HG03460 (cell line): ENCODE data around the gene KIFC1.
"Not testable (repeated sequence)": the region's sequence is repeated elsewhere in the genome, so short reads cannot be mapped to it uniquely, and the experiment has no call there.

Experiments used
- ATAC-seq: cut with Tn5 transposase; IDR thresholded peaks from one replicate; pipeline ENCODE4 v1.9.1; 2021; ENCODE audit not compliant: unreplicated experiment

The KIFC1 gene

DNA sequence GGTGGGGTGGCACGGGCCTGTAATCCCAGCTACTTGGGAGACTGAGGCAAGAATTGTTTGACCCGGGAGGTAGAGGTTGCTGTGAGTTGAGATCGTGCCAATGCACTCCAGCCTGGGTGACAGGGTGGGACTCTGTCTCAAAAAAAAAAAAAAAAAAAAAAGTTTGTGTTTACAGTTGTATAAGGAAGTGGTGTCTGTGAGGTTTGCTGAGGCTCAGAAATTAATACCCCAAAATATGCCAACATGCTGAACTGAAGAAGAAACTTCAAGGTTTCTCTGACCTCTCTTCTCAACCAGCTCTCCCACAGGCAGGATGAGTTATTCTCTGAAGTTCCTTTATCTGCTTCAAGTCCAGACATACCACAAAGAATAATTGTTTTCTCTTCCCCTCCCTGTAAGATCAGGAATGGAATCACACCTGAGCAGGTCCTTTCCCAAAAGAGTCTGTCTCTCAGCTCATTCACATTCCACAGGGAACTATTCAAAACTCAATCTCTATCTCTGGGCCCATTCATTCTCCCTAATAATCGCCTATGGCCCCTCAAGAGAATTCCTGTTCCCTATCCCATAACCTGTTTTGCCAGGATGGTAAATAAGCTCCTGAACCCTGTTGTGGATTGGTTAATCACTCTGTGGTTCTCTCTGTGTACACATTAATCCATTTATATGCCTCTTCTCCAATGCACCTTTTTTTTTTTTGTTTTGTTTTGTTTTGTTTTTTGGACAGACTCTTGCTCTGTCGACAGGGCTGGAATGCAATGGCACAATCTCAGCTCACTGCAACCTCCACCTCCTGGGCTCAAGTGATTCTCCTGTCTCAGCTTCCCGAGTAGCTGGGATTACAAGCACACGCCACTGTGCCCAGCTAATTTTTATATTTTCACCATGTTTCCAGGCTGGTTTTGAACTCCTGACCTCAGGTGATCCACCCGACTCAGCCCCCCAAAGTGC is 17.4 kb upstream of the KIFC1 start:
- no peak for ATAC-seq

DNA sequence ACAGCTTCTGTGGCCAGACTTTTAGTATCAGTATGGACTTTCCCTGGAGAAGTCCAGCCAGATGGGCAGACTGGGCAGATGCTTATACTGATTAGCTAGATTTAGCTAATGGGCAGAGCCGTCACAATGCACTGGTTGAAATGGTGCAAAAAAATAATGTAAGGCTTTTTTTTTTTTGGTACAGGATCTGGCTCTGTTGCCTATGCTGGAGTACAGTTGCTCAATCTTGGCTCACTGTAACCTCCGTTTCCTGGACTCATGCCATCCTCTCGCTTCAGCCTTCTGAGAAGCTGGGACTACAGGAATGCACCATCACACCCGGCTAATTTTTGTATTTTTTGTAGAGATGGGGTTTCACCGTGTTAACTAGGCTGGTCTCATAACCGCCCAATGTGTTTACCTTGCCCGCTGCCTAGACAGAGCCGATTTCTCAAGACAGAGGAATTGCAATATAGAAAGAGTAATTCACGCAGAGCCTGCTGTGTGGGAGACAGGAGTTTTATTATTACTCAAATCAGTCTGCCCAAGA is 16.4 kb upstream of the KIFC1 start:
- no peak for ATAC-seq

DNA sequence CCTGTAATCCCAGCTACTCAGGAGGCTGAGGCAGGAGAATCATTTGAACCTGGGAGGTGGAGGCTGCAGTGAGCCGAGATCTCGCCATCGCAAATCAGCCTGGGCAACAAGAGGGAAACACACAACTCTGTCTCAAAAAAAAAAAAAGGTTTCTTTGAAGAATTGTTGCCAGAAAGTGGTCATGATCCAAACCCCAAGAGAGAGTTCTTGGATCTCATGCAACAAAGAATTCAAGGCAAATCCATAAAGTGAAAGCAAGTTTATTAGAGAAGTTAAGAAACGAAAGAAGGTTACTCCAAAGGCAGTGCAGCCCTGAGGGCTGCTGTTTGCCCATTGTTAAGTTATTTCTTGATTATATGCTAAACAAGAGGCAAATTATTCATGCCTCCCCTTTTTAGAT is 14.5 kb upstream of the KIFC1 start:
- no peak for ATAC-seq

DNA sequence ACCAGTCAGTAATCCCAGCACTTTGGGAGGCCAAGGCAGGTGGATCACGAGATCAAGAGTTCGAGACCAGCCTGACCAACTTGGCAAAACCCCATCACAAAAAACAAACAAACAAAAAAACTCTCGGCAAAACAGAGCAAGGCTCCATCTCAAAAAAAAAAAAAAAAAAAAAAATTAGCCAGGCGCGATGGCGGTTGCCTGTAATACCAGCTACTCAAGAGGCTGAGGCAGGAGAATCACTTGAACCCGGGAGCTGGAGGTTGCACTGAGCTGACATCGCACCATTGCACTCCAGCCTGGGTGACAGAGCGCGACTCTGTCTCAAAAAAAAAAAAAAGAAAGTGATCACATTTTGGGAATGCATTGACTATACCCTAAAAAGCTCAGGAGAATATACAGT is 12.4 kb upstream of the KIFC1 start:
- ATAC-seq: not testable (repeated sequence)

DNA sequence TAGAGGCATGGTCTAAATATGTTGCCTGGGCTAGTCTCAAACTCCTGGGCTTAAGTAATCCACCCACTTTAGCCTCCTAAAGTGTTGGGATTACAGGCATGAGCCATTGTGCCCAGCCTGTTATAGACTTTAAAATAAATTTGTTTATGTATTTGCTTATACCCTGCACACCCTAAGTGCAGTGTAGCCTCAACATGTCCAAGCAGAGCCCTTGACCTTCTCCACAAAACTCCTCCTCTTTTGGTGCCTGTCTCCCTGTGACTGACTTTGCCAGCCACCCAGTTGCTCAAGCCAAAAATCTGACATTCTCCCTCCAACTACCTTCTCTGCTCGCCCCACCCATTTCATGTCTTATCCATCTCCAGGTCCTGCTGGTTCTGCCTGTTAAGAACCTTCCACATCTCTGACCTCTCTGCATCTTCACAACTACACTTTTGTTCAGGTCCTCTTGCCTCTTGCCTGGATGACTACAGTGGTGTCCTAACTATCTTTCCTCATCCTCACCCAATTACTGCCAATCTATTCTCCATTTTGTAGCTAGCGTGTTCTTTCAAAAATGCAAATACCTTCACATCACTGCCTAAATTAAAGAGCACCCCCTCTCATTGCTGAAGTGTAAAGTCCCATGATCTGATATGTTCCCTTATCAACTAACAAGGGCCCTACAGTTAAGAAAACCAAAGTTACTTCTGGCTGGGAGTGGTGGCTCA is 11.2 kb upstream of the KIFC1 start:
- ATAC-seq: no peak

DNA sequence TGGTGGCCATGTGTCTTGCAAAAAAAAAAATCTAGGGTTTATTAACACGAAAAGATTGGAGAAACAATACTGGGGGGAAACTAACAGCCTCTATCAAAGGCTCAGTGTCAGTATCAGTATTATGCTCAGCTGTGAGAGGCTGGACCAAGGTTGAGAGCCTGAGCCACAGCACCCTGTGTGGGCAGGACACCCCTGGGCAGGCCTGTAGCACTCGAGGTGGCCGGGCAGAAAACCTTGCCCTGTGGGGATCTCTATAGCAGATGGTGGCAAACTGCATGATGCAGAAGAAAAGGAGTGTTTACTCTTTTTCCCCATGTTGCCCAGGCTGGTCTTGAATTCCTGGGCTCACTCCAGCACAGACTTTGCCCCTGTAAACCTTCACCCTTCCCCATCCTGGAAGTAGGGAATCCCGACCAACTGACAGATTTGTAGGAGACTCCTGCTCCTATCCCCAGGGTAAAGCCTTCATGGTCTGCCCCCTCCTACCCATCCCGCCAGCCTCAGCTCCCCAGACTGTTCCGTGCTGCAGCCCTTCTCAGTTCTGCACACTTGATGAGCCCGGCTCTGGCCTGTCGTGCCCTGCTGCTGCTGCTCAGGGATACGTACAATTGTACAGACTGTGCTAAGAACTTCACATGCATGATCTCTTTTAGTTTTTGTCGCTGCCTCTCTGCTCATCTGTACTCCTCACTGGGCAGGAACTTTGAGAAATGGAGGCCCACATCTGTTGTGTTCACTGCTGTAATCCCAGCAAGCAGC is 8.0 kb upstream of the KIFC1 start:
- no peak for ATAC-seq

DNA sequence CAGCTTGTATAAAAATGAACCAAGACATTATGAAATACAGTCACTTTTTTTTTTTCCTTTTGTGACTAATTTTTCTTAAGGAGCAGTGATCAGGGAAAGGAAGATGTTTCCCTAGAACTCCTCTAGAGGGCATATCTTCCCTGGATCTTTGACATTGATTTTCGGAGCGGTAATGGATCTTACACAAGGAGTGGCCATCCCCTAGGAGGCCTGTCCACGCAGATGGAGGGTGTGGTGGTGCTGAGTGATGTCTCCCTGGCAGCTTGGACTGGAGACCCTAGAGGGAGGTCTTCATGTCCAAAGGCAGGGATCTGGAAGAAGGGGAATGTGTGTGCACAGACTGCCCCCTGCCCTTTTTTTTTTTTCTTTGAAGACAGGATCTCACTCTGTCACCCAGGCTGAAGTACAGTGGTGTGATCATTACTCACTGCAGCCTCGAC is 7.0 kb upstream of the KIFC1 start:
- ATAC-seq: no peak

DNA sequence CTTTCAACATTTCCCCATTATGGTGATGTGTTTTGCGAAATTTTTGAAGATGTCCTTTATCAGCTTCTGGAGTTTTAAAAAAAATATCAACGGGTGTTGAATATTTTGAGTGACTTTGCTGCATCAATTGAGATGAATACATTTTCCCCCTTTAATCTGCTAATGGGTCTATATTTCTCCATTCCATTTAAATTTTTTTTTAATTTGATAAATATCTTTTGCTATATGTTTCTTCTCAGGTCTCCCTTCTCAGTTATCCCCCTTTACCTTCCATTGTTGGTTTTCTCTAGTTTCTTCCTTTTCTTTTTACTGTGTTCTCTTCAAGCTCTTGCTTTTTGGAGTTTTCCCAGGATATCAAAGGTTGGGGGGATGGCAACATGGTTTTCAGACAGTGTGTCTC is 1.4 kb upstream of the KIFC1 start:
- no peak for ATAC-seq

DNA sequence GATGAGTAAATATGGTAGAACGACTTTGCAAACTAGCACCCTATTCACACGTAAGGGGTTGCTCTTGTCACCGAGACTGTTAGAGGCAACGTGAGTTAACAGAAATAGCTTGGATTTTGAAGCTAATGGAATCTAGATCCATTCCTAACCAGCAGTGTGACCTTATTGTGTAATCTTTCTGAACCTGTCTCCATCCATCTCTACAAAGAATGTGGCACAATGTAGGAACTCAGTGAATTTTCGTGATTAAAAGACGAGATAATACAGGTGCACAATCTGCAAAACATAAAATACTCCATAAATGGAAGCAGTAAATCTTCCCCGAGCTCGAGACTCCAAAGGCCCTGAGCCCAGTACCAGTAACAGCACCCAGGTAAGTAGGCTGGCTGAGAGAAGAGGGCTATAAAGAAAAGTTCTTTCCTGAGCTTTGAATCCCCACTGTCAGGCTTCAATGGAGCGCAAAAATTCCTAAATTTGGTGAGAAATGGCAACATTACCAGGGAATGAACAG is 801 bp upstream of the KIFC1 start:
- ATAC-seq: no peak

DNA sequence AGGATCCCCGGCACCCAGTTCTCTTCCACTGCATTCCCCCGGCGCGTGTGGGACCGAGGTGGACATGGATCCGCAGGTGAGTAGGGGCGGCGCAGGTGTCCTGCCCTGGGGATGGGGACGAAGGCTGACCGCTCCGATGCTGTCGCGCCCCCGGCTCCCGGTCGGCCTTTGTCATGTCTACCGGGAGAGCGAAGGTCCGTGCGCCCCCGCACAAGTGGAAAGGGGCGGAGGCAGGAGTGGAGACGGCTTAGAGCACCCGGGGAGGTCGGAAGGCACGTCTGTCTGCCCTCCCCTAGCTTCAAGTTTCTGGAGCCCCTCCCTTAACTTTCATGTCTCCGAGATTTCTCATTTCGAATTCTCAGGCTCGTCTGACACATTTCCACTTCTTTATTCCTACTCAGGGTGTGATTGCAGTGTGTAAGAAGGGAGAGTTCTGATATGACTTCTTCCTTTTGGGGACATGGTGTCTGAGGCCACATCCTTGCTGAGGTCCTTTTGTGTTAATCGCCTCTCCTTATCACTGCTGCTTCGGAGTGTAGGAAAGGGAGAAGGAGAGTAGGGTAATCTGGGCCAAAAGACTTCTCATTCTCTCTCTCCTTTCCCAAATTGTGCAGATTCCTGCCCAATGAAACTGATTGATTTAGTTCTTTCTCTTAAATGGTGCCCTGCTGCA is 435 bp downstream of the KIFC1 start:
- peak; percentile 12 for ATAC-seq

DNA sequence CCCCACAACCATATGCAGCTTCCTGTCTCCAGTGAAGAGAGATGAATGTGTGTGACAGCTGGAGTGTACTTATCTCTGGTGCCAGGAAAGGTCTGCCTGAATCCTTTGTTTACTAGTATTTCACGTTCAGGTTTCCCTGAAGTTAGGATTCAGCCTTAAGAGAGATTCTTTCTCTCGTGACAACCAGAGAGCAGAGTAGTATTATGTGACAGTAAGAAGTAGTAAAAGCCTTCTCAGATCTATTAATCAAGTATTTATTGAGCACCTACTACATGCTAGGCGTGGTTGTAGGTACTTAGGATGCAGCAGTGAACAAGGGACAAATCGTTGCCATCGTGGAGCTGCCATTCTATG is 949 bp downstream of the KIFC1 start:
- ATAC-seq: no peak

DNA sequence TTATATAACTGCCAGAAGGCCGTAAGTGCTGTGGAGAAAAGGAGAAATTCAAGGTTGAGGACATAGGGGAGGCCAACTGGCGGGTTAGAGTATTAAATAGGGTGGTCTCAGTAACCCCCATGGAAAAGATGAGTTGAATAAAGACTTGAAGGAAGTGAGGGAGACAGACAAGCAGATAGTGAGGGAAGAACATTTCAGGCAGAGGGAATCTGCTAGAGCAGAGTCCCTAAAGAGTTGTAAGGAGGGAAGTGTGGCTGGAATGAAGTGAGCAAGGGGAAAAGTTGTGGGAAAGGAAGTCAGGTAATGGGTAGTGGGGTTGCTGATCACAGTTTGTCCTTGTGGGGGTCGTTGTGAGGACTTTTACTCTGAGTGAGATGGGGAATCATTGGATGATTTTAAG is 1.4 kb downstream of the KIFC1 start:
- ATAC-seq: no peak

DNA sequence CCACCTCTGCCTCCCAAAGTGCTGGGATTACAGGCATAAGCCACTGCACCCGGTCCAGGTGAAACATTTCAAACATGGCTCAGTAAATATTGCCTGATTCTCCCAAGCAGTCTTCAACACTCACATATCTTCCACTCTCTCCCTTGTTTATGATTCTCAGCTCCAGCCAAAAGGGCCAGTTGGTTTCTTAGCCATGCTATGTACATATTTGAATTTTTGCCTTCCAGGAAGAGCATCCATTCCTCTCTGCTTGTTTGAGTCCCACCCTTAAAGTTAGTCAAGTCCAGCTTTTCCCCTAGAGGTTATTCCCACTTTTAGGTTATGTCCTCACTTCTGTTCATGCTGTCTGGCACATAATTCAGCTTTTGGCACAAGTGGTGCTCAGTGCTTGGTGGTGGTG is 5.9 kb downstream of the KIFC1 start:
- ATAC-seq: no peak

DNA sequence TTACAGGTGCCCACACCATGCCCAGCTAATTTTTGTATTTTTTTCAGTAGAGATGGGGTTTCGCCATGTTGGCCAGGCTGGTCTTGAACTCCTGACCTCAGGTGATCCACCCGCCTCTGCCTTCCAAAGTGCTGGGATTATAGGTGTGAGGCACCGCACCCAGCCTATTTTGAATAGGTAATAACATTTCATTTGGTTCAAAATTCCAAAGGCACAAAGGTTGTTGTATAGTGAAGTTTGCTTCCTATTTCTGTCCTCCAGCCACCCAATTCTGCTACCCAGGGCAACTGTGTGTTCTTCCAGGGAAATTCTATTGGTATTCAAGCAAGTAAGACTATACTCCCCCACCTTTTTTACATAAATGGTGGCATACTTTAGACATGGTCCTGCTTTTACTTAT is 7.0 kb downstream of the KIFC1 start:
- not testable (repeated sequence) for ATAC-seq

DNA sequence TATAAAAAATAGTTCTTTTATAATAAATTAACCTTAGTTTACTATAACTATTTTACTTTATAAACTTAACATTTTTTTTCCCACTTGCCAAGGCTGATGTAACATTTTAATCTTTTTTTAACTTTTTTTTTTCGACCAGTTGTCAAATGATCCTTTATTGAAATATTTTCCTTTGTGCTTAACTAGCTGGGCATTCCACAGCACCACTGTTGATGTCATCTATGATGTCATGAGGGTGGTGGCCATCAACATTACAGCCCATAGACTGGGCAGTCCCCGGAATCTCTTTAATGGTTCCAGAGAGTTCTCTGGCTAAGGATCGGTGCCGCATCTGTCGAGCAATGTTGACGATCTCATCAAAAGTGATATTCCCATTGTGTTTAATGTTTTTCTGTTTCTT is 8.3 kb downstream of the KIFC1 start:
- not testable (repeated sequence) for ATAC-seq

DNA sequence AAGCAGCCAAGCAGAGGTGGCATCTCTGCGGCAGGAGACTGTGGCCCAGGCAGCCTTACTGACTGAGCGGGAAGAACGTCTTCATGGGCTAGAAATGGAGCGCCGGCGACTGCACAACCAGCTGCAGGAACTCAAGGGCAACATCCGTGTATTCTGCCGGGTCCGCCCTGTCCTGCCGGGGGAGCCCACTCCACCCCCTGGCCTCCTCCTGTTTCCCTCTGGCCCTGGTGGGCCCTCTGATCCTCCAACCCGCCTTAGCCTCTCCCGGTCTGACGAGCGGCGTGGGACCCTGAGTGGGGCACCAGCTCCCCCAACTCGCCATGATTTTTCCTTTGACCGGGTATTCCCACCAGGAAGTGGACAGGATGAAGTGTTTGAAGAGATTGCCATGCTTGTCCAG is 13.3 kb downstream of the KIFC1 start:
- ATAC-seq: no peak

DNA sequence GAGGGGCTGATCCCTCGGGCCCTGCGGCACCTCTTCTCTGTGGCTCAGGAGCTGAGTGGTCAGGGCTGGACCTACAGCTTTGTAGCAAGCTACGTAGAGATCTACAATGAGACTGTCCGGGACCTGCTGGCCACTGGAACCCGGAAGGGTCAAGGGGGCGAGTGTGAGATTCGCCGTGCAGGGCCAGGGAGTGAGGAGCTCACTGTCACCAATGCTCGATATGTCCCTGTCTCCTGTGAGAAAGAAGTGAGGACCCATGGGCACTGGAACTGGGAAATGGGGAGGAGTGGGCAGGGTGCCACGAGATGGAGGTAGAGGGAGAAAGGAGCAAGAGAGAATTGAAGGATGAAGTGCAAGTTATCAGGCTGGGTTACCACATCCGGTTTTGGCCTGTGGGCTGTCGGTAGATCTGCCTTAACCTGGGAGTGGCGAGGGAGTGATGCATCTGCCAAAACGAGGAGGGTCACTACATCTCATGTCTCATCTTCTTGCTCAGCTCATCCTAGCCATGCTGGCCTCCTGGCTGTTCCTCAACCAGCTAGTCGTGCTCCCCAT is 13.8 kb downstream of the KIFC1 start:
- no peak for ATAC-seq

DNA sequence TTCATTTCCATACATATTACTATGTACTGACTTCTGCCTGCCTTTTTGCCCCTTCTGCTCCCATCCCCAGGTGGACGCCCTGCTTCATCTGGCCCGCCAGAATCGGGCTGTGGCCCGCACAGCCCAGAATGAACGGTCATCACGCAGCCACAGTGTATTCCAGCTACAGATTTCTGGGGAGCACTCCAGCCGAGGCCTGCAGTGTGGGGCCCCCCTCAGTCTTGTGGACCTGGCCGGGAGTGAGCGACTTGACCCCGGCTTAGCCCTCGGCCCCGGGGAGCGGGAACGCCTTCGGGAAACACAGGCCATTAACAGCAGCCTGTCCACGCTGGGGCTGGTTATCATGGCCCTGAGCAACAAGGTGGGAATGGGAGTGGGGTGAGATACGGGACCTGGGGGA is 14.5 kb downstream of the KIFC1 start:
- no peak for ATAC-seq

DNA sequence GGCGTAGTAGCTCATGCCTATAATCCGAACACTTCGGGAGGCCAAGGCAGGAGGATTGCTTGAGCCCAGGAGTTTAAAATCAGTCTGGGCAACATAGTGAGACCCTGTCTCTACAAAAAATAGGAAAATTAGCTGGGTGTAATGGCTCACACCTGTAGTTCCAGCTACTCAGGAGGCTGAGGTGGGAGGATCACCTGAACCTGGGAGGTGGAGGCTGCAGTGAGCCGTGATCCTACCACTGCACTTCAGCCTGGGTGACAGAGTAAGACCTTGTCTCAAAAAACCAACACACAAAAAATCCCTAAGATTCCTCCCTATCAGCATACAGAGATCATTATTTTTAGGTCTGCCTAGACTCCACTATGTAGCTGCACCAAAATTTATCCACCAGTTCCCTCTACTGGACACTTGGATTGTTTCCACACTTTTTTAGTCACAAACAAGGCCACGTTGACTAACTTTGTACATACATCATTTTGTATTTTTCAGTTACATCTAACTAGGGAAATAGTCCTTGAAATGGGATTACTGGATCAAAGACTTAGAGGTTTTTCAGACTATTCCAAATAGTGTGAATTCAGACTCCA is 15.6 kb downstream of the KIFC1 start:
- no peak for ATAC-seq
